ENCODE data around the gene TRIM36.

DNA sequence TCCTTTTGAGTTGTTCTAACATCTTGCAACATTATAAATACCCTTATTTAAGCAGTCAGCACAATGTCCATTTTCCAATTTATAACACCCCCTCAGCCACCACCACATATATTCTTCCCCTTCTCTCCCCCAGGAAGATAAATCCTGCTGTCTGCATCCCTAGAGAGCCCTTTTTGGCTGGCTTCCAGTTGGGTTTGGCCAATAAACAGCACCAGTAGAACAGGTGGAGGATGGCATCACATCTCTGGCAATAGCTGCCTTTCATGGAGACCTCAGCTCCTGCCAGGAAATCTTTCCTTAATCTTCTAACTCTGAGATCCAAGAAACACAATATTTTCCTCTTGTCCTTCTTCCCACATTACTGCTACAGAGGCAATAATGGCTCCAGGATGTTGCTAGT is 53.7 kb downstream of the TRIM36 start:
- TF ChIP-seq ZC3H11A (IDR thresholded peaks at IDR 0.05) = no peak
- TF ChIP-seq, protein P1, sequence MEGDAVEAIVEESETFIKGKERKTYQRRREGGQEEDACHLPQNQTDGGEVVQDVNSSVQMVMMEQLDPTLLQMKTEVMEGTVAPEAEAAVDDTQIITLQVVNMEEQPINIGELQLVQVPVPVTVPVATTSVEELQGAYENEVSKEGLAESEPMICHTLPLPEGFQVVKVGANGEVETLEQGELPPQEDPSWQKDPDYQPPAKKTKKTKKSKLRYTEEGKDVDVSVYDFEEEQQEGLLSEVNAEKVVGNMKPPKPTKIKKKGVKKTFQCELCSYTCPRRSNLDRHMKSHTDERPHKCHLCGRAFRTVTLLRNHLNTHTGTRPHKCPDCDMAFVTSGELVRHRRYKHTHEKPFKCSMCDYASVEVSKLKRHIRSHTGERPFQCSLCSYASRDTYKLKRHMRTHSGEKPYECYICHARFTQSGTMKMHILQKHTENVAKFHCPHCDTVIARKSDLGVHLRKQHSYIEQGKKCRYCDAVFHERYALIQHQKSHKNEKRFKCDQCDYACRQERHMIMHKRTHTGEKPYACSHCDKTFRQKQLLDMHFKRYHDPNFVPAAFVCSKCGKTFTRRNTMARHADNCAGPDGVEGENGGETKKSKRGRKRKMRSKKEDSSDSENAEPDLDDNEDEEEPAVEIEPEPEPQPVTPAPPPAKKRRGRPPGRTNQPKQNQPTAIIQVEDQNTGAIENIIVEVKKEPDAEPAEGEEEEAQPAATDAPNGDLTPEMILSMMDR (IDR thresholded peaks at IDR 0.05) = no peak
- no peak for TF ChIP-seq MAZ (IDR thresholded peaks at IDR 0.05; ENCODE audit: borderline replicate concordance, low read depth, low read length)
- no peak for TF ChIP-seq POLR2A (IDR thresholded peaks at IDR 0.05; ENCODE audit: low read length)
- no peak for TF ChIP-seq JUNB (IDR thresholded peaks at IDR 0.05)
- TF ChIP-seq SREBF2 (IDR thresholded peaks at IDR 0.05) = no peak
- TF ChIP-seq, protein P2, sequence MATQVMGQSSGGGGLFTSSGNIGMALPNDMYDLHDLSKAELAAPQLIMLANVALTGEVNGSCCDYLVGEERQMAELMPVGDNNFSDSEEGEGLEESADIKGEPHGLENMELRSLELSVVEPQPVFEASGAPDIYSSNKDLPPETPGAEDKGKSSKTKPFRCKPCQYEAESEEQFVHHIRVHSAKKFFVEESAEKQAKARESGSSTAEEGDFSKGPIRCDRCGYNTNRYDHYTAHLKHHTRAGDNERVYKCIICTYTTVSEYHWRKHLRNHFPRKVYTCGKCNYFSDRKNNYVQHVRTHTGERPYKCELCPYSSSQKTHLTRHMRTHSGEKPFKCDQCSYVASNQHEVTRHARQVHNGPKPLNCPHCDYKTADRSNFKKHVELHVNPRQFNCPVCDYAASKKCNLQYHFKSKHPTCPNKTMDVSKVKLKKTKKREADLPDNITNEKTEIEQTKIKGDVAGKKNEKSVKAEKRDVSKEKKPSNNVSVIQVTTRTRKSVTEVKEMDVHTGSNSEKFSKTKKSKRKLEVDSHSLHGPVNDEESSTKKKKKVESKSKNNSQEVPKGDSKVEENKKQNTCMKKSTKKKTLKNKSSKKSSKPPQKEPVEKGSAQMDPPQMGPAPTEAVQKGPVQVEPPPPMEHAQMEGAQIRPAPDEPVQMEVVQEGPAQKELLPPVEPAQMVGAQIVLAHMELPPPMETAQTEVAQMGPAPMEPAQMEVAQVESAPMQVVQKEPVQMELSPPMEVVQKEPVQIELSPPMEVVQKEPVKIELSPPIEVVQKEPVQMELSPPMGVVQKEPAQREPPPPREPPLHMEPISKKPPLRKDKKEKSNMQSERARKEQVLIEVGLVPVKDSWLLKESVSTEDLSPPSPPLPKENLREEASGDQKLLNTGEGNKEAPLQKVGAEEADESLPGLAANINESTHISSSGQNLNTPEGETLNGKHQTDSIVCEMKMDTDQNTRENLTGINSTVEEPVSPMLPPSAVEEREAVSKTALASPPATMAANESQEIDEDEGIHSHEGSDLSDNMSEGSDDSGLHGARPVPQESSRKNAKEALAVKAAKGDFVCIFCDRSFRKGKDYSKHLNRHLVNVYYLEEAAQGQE (IDR thresholded peaks at IDR 0.05) = no peak
- no peak for TF ChIP-seq EP300 (IDR thresholded peaks at IDR 0.05)
- no peak for TF ChIP-seq RAD21 (conservative IDR thresholded peaks at IDR 0.05 in 1 of 2, IDR thresholded peaks at IDR 0.05 in 1 of 2)
- TF ChIP-seq RFX5 (IDR thresholded peaks at IDR 0.05) = no peak
- TF ChIP-seq BHLHE40 (IDR thresholded peaks at IDR 0.05; ENCODE audit: low read depth, low read length) = no peak
